CD8-positive, alpha-beta memory T cell (primary cell): Measurements from ENCODE around the gene HNRNPA3. TPM values are rescaled to one million over a fixed set of nuclear protein-coding genes. Genes with fewer than 3 reads are reported as not detected.
"Not testable (repeated sequence)": the region's sequence is repeated elsewhere in the genome, so short reads cannot be mapped to it uniquely, and the experiment has no call there.

Experiments
- CTCF ChIA-PET: fragments of 350-600 bp; sonication (Branson Sonifier 250); formaldehyde crosslinking; loops from one replicate; lab custom pipeline; 2021; ENCODE audit warnings: antibody characterized with exemption; lab: Charles Lee
- POLR2A ChIA-PET: fragments of 350-600 bp; sonication (Branson Sonifier 250); formaldehyde crosslinking; loops from one replicate; lab custom pipeline; 2021; ENCODE audit warnings: antibody characterized with exemption; lab: Charles Lee
- DNase-seq, 5 donors: peaks; one replicate each; pipeline versions ENCODE4 v3.0.0 to v3.0.0-alpha.2; 2020 to 2022; ENCODE audit warnings: mixed read lengths in 1 of 5
- H3K27ac ChIP-seq: one replicate; pipeline ENCODE4 v1.7.0; 2013; ENCODE audit warnings: low read depth, mild to moderate bottlenecking, low read length, moderate library complexity
- H3K27me3 ChIP-seq: 2 replicates; pipeline ENCODE4 v1.7.0; 2013; ENCODE audit warnings: low read length, mild to moderate bottlenecking; ENCODE audit not compliant: insufficient read depth, poor library complexity, severe bottlenecking
- H3K36me3 ChIP-seq: 2 replicates; pipeline ENCODE4 v1.7.0; 2013; ENCODE audit warnings: mild to moderate bottlenecking, low read length, moderate library complexity; ENCODE audit not compliant: insufficient read depth
- H3K4me1 ChIP-seq: 2 replicates; pipeline ENCODE4 v1.7.0; 2013; ENCODE audit warnings: mild to moderate bottlenecking, low read length, moderate library complexity; ENCODE audit not compliant: insufficient read depth
- H3K4me3 ChIP-seq: 2 replicates; pipeline ENCODE4 v1.7.0; 2013; ENCODE audit warnings: mild to moderate bottlenecking, low read length
- H3K9me3 ChIP-seq: 2 replicates; pipeline ENCODE4 v1.7.0; 2013; ENCODE audit warnings: mild to moderate bottlenecking, low read length
- H3K27ac Mint-ChIP-seq, 8 donors: one replicate each; pipeline ENCODE4 v1.8.0; 2020 to 2021; ENCODE audit warnings: mixed read lengths in 8 of 8, mild to moderate bottlenecking in 6 of 8, inconsistent platforms in 3 of 8, moderate library complexity in 3 of 8
- H3K27me3 Mint-ChIP-seq, 2 donors: one replicate each; pipeline ENCODE4 v1.8.0; 2020 to 2021; ENCODE audit warnings: mixed read lengths in 2 of 2, mild to moderate bottlenecking in 1 of 2, moderate library complexity in 1 of 2
- H3K36me3 Mint-ChIP-seq, 3 donors: one replicate each; pipeline ENCODE4 v1.8.0; 2020 to 2021; ENCODE audit warnings: mixed read lengths in 3 of 3, inconsistent platforms in 1 of 3, mild to moderate bottlenecking in 1 of 3
- H3K4me1 Mint-ChIP-seq, 3 donors: one replicate each; pipeline ENCODE4 v1.8.0; 2020 to 2021; ENCODE audit warnings: mixed read lengths in 3 of 3, inconsistent platforms in 1 of 3, mild to moderate bottlenecking in 1 of 3
- H3K4me3 Mint-ChIP-seq, 7 donors: one replicate each; pipeline ENCODE4 v1.8.0; 2020 to 2021; ENCODE audit warnings: mixed read lengths in 7 of 7, mild to moderate bottlenecking in 6 of 7, moderate library complexity in 4 of 7, inconsistent platforms in 2 of 7
- H3K9me3 Mint-ChIP-seq, 5 donors: one replicate each; pipeline ENCODE4 v1.8.0; 2020 to 2022; ENCODE audit warnings: mixed read lengths in 5 of 5, mild to moderate bottlenecking in 3 of 5, moderate library complexity in 2 of 5, inconsistent platforms in 1 of 5
- polyA plus RNA-seq: library from polyadenylated mRNA; unstranded; fragments of 300-500 nt; fragmentation: Illumina TruSeq; gene quantifications from one replicate; pipeline ENCODE4 v1.2.3, GENCODE V29; 2021
- total RNA-seq, 2 experiments: library from RNA; stranded (reverse); gene quantifications; one replicate each; pipeline ENCODE4 v1.2.3, GENCODE V29; 2021

Gene HNRNPA3
- total and polyA plus RNA-seq, 3 experiments from 2014 or later: 58.3 to 216 (median 203) TPM

GRCh38 chr2:177211576-177212105, 953 bp upstream of the HNRNPA3 start:
- no peaks in the 10 kb centered on the region for H3K9me3 ChIP-seq
- no peaks in the 10 kb centered on the region for H3K27me3 ChIP-seq
- peaks cover 9% of the 10 kb centered on the region for H3K36me3 ChIP-seq
- POLR2A ChIA-PET: interaction anchor here (0.7 to 4.8 kb wide), 6 partner anchors 9 to 181 kb away, joined by 3 to 145 read pairs (median 6); partner anchors contain the start of gene NFE2L2
- H3K4me3 ChIP-seq: peak overlapping the region; percentile 85
- CTCF ChIA-PET: interaction anchor here (0.9 to 1.7 kb wide), 7 partner anchors 10 to 63 kb away, joined by 3 to 37 read pairs (median 3); partner anchors contain the start of gene NFE2L2
- peak overlapping the region; percentile 91 to 99 (median 93) for H3K4me3 Mint-ChIP-seq
- peaks cover 44 to 53% (median 50%) of the 10 kb centered on the region in 3 donors for H3K4me1 Mint-ChIP-seq
- peak overlapping the region; percentile 100 for H3K27ac ChIP-seq
- DNase-seq: no peak
- H3K4me1 ChIP-seq: peaks cover 45% of the 10 kb centered on the region
- peaks cover 0 to 10% of the 10 kb centered on the region in 2 donors for H3K27me3 Mint-ChIP-seq
- H3K36me3 Mint-ChIP-seq: peaks cover 11 to 43% (median 11%) of the 10 kb centered on the region in 3 donors
- H3K27ac Mint-ChIP-seq: peak overlapping the region; percentile 99 to 100 (median 100)
- no peaks in the 10 kb centered on the region for H3K9me3 Mint-ChIP-seq

- H3K4me1 Mint-ChIP-seq: peaks cover 53 to 65% (median 63%) of the 10 kb centered on the region in 3 donors
- H3K36me3 ChIP-seq: peaks cover 22% of the 10 kb centered on the region
- H3K27me3 ChIP-seq: no peaks in the 10 kb centered on the region
- H3K4me3 ChIP-seq: peak overlapping the region; percentile 98
- H3K36me3 Mint-ChIP-seq: peaks cover 15 to 56% (median 17%) of the 10 kb centered on the region in 3 donors
- peak overlapping the region; percentile 91 to 99 (median 93) for H3K4me3 Mint-ChIP-seq
- no peaks in the 10 kb centered on the region for H3K9me3 ChIP-seq
- peak; percentile 89 to 93 (median 90) for DNase-seq
- H3K4me1 ChIP-seq: peaks cover 54% of the 10 kb centered on the region
- ChIA-PET CTCF (interaction anchor here (0.9 to 2.8 kb wide), 3 partner anchors 51 to 179 kb away, joined by 4 to 37 read pairs (median 17); partner anchors contain the start of genes AGPS and NFE2L2), POLR2A (interaction anchor here (0.6 to 4.8 kb wide), 6 partner anchors 10 to 51 kb away, joined by 3 to 145 read pairs (median 7); partner anchors contain the start of gene NFE2L2)
- H3K27ac ChIP-seq: peak overlapping the region; percentile 96
- H3K27me3 Mint-ChIP-seq: peaks cover 0 to 12% of the 10 kb centered on the region in 2 donors
- H3K27ac Mint-ChIP-seq: peak overlapping the region; percentile 99 to 100 (median 100)
- no peaks in the 10 kb centered on the region for H3K9me3 Mint-ChIP-seq
Observed at GRCh38 chr2:177212891-177213856, 580 bp downstream of the HNRNPA3 start.

DNA sequence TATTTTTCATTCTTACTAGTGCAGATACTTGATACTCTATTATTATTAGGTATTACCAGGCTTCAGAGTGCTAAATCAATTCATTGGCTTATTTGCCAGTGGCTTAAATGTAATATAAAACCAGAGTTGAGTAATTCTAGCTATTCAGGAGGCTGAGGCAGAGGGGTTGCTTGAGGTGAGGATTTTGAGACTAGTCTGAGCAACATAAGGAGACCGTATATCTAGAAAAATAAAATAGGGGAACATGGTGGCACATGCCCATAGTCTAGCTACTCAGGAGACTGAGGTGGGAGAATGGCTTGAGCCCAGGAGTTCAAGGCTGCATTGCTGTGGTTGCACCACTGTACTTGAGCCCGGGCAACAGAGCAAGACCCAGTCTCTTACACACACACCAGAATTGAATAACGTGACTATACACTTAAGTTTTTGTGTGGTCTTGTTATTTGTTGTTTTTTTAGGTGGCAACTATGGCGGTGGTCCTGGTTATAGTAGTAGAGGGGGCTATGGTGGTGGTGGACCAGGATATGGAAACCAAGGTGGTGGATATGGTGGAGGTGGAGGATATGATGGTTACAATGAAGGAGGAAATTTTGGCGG, 4.8 kb downstream of the HNRNPA3 start:
- Mint-ChIP-seq H3K27me3 (peaks cover 0 to 10% of the 10 kb centered on the region in 2 donors), H3K4me3 (peak overlapping the region in 5 of 7 donors; percentile 20 to 49 (median 26)), H3K4me1 (peaks cover 65 to 81% (median 81%) of the 10 kb centered on the region in 3 donors), H3K36me3 (peaks cover 22 to 87% (median 35%) of the 10 kb centered on the region in 3 donors), H3K9me3 (no peaks in the 10 kb centered on the region), H3K27ac (peak overlapping the region; percentile 60 to 100 (median 78))
- ChIA-PET POLR2A (no interaction called here), CTCF (interaction anchor here (1.0 to 1.8 kb wide), 2 partner anchors 30 to 53 kb away, joined by 3 to 4 read pairs; no protein-coding TSS in a partner anchor)
- Histone ChIP-seq H3K27me3 (no peaks in the 10 kb centered on the region), H3K4me3 (no peak overlapping the region), H3K36me3 (peaks cover 56% of the 10 kb centered on the region), H3K4me1 (peaks cover 56% of the 10 kb centered on the region), H3K9me3 (no peaks in the 10 kb centered on the region), H3K27ac (no peak overlapping the region)
- no peak for DNase-seq

DNA sequence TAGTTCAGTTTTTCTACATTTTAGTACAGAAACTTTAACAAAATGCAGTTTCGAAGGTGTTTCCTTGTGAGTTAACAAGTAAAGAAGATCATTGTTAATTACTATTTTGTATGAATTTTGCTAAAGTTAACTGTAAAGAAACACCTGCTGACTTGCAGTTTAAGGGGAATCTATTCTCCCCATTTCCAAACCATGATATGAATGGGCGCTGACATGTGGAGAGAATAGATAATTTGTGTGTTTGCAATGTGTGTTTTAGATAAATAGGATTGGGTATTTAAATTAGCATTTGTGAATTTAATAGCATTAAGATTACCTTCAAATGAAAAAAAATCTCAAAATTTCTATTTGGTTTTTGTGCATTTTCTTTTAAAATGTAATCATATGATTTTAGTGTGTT, 7.2 kb downstream of the HNRNPA3 start:
- peaks cover 22 to 83% (median 39%) of the 10 kb centered on the region in 3 donors for H3K36me3 Mint-ChIP-seq
- peaks cover 63% of the 10 kb centered on the region for H3K36me3 ChIP-seq
- not testable (repeated sequence) for H3K9me3 ChIP-seq, H3K27ac ChIP-seq, H3K27me3 Mint-ChIP-seq, H3K4me3 ChIP-seq, DNase-seq, H3K27me3 ChIP-seq, H3K9me3 Mint-ChIP-seq, H3K4me3 Mint-ChIP-seq
- H3K4me1 ChIP-seq: peaks cover 45% of the 10 kb centered on the region
- CTCF ChIA-PET: interaction anchor here (1.8 kb wide), 1 partner anchor 43 kb away, joined by 3 read pairs; no protein-coding TSS in a partner anchor
- H3K27ac Mint-ChIP-seq: peak overlapping the region in 1 of 8 donors; percentile 26
- H3K4me1 Mint-ChIP-seq: peaks cover 59 to 76% (median 75%) of the 10 kb centered on the region in 3 donors
- POLR2A ChIA-PET: interaction anchor here (0.7 kb wide), 1 partner anchor 1230 kb away, joined by 3 read pairs; no protein-coding TSS in a partner anchor

DNA sequence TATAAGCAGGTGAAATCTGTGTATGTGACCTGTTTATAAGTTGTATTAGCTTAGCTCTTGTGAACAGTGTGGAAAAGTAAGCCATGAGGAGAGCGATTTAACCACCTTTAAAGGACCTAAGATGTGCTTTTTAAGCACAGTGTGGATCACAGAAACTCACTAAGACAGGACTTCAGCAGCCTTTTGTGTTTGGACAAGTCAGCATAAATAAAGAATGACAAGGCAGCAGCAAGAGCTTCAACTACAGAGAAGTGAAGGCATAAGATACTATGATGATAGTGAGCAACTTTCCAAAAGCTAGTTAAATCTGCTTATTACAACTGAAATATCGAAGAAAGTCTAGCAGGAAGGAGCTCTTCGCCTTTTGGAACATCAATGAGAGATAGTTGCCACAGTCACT, 8.9 kb downstream of the HNRNPA3 start:
- no peak overlapping the region for H3K27ac ChIP-seq
- H3K36me3 Mint-ChIP-seq: peaks cover 12 to 79% (median 32%) of the 10 kb centered on the region in 3 donors
- no peak for DNase-seq
- peak overlapping the region in 6 of 8 donors; percentile 24 to 67 (median 44) for H3K27ac Mint-ChIP-seq
- peaks cover 0 to 2% of the 10 kb centered on the region in 2 donors for H3K27me3 Mint-ChIP-seq
- H3K4me1 ChIP-seq: peaks cover 28% of the 10 kb centered on the region
- H3K9me3 ChIP-seq: no peaks in the 10 kb centered on the region
- no peaks in the 10 kb centered on the region for H3K27me3 ChIP-seq
- H3K4me1 Mint-ChIP-seq: peaks cover 45 to 66% (median 65%) of the 10 kb centered on the region in 3 donors
- H3K36me3 ChIP-seq: peaks cover 61% of the 10 kb centered on the region
- H3K4me3 Mint-ChIP-seq: no peak overlapping the region
- CTCF ChIA-PET: interaction anchor here (2.8 kb wide), 1 partner anchor 42 kb away, joined by 15 read pairs; the partner anchor contains the start of gene NFE2L2
- H3K4me3 ChIP-seq: no peak overlapping the region
- H3K9me3 Mint-ChIP-seq: no peaks in the 10 kb centered on the region
- POLR2A ChIA-PET: interaction anchor here (2.1 kb wide), 1 partner anchor 41 kb away, joined by 6 read pairs; no protein-coding TSS in a partner anchor

DNA sequence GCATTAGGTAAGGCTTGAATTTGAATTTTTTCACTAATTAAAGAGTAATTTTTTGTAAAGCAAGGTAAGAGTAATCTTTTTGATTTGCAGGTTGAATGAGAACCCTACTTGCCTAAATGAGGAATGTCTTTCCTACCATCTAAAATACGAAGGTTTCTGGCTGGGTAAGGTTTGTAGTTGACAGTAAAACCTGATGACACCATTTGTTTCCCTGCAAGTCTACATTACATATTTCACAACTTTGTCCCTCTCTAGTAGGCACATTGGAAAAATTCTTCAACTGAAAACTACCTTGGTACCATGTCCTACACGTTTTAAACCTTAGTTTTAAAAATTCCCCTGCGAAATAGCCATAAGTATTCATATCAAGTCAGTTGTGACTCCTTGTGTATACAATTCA, 9.4 kb downstream of the HNRNPA3 start:
- Histone ChIP-seq H3K36me3 (peaks cover 57% of the 10 kb centered on the region), H3K27me3 (no peaks in the 10 kb centered on the region), H3K4me3 (no peak overlapping the region), H3K4me1 (peaks cover 25% of the 10 kb centered on the region), H3K9me3 (no peaks in the 10 kb centered on the region), H3K27ac (no peak overlapping the region)
- H3K36me3 Mint-ChIP-seq: peaks cover 10 to 75% (median 30%) of the 10 kb centered on the region in 3 donors
- H3K4me3 Mint-ChIP-seq: no peak overlapping the region
- H3K4me1 Mint-ChIP-seq: peaks cover 42 to 64% (median 63%) of the 10 kb centered on the region in 3 donors
- ChIA-PET POLR2A (interaction anchor here (2.1 kb wide), 1 partner anchor 41 kb away, joined by 6 read pairs; no protein-coding TSS in a partner anchor), CTCF (interaction anchor here (2.8 kb wide), 1 partner anchor 42 kb away, joined by 15 read pairs; the partner anchor contains the start of gene NFE2L2)
- peaks cover 0 to 2% of the 10 kb centered on the region in 2 donors for H3K27me3 Mint-ChIP-seq
- H3K27ac Mint-ChIP-seq: peak overlapping the region; percentile 17 to 68 (median 40)
- H3K9me3 Mint-ChIP-seq: no peaks in the 10 kb centered on the region
- DNase-seq: no peak

DNA sequence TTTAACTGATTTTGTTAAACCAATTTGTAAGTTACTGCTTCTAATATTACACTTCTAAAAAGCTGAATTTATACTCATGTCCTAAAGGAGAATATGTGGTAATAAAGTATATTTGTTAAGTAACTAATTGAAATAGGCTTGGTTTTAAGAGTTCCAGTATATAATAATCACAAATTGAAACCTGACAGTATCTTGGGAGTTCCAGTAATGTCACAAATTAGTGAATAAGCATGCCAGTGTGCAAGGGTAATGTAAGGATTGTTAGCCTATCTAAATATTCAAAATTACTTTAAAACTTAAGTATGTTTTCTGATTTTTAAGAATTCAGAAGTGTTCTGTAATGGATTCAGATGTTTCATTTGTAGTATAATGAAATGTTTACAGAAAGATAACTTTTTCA, 10.8 kb downstream of the HNRNPA3 start:
- Mint-ChIP-seq H3K36me3 (peaks cover 5 to 71% (median 27%) of the 10 kb centered on the region in 3 donors), H3K4me1 (peaks cover 38 to 60% (median 58%) of the 10 kb centered on the region in 3 donors), H3K27ac (peak overlapping the region in 1 of 8 donors; percentile 11)
- H3K27me3 Mint-ChIP-seq, H3K27me3 ChIP-seq, H3K4me3 Mint-ChIP-seq, H3K9me3 ChIP-seq, POLR2A ChIA-PET, H3K4me3 ChIP-seq, DNase-seq, H3K27ac ChIP-seq, H3K9me3 Mint-ChIP-seq: not testable (repeated sequence)
- peaks cover 43% of the 10 kb centered on the region for H3K36me3 ChIP-seq
- peaks cover 16% of the 10 kb centered on the region for H3K4me1 ChIP-seq
- CTCF ChIA-PET: interaction anchor here (1.1 kb wide), 1 partner anchor 11 kb away, joined by 3 read pairs; no protein-coding TSS in a partner anchor
